ENCODE measurements around the gene EDN3. TPM values are rescaled to one million over a fixed set of nuclear protein-coding genes. Genes with fewer than 3 reads are reported as not detected.
"Not testable (repeated sequence)": the region's sequence is repeated elsewhere in the genome, so short reads cannot be mapped to it uniquely, and the experiment has no call there.

The EDN3 gene
- polyA plus RNA-seq, 1 donor from 2014 or later: 0.50 TPM

DNA sequence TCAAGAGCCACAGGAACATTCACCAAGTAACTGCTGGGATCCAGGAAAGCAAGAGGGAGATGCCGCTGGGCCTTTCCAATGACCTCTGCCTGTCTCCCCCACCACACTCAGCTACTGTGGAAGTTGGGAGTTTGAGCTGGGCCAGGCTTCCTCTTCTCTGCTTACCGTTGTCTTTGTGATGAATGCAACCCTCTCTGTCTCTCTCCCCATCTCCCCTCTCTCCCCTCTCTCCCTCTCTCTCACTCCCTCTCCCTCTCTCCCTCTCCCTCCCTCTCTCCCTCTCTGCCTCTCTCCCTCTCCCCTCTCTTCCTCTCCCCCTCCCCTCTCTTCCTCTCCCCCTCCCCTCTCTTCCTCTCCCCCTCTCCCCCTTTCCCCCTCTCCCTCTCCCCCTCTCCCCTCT, 54.8 kb downstream of the EDN3 start:
- H3K4me3 ChIP-seq (ENCODE audit: low read length): no peak overlapping the region
- H2AFZ ChIP-seq (ENCODE audit: low read depth, low read length): no peak overlapping the region
- no peaks in the 10 kb centered on the region for H3K9me2 ChIP-seq (ENCODE audit: insufficient read depth, low read length)
- H3K4me2 ChIP-seq (ENCODE audit: low read length): no peak overlapping the region
- no peaks in the 10 kb centered on the region for H3K79me2 ChIP-seq (replicated peaks; ENCODE audit: insufficient read depth, low read length)
- no peaks in the 10 kb centered on the region for H3K9me3 ChIP-seq (ENCODE audit: low read length)
- no peaks in the 10 kb centered on the region for H3K27me3 ChIP-seq (ENCODE audit: insufficient read depth, low read depth, low read length)
- no peaks in the 10 kb centered on the region for H3K36me3 ChIP-seq (ENCODE audit: insufficient read depth, low read length)
- no peak overlapping the region for H3K27ac ChIP-seq (ENCODE audit: low read length)
- H3F3A ChIP-seq (ENCODE audit: insufficient read depth, low read length, poor library complexity, severe bottlenecking): no peaks in the 10 kb centered on the region
- TF ChIP-seq, protein P1, sequence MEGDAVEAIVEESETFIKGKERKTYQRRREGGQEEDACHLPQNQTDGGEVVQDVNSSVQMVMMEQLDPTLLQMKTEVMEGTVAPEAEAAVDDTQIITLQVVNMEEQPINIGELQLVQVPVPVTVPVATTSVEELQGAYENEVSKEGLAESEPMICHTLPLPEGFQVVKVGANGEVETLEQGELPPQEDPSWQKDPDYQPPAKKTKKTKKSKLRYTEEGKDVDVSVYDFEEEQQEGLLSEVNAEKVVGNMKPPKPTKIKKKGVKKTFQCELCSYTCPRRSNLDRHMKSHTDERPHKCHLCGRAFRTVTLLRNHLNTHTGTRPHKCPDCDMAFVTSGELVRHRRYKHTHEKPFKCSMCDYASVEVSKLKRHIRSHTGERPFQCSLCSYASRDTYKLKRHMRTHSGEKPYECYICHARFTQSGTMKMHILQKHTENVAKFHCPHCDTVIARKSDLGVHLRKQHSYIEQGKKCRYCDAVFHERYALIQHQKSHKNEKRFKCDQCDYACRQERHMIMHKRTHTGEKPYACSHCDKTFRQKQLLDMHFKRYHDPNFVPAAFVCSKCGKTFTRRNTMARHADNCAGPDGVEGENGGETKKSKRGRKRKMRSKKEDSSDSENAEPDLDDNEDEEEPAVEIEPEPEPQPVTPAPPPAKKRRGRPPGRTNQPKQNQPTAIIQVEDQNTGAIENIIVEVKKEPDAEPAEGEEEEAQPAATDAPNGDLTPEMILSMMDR (IDR thresholded peaks at IDR 0.05; ENCODE audit: poor library complexity, severe bottlenecking): no peak
- H3K9ac ChIP-seq (ENCODE audit: low read length): no peak overlapping the region
- no peaks in the 10 kb centered on the region for H4K20me1 ChIP-seq (ENCODE audit: insufficient read depth)

- Histone ChIP-seq H3K9ac (ENCODE audit: low read length) (no peak overlapping the region), H3K36me3 (ENCODE audit: insufficient read depth, low read length) (no peaks in the 10 kb centered on the region), H4K20me1 (ENCODE audit: insufficient read depth) (no peaks in the 10 kb centered on the region), H2AFZ (ENCODE audit: low read depth, low read length) (no peak overlapping the region), H3K79me2 (replicated peaks; ENCODE audit: insufficient read depth, low read length) (no peaks in the 10 kb centered on the region), H3K4me3 (ENCODE audit: low read length) (no peak overlapping the region), H3K4me2 (ENCODE audit: low read length) (no peak overlapping the region), H3F3A (ENCODE audit: insufficient read depth, low read length, poor library complexity, severe bottlenecking) (no peaks in the 10 kb centered on the region), H3K9me3 (ENCODE audit: low read length) (no peaks in the 10 kb centered on the region), H3K9me2 (ENCODE audit: insufficient read depth, low read length) (no peaks in the 10 kb centered on the region), H3K27me3 (ENCODE audit: insufficient read depth, low read depth, low read length) (no peaks in the 10 kb centered on the region), H3K27ac (ENCODE audit: low read length) (no peak overlapping the region)
- TF ChIP-seq RAD21 (conservative IDR thresholded peaks at IDR 0.05) (no peak), EZH2 (IDR thresholded peaks at IDR 0.05; ENCODE audit: borderline replicate concordance, insufficient read depth, low read length, poor library complexity, severe bottlenecking) (no peak), TAF1 (IDR thresholded peaks at IDR 0.05; ENCODE audit: low read depth) (no peak), SMC3 (conservative IDR thresholded peaks at IDR 0.05; ENCODE audit: poor library complexity) (no peak), MXI1 (conservative IDR thresholded peaks at IDR 0.05; ENCODE audit: poor library complexity, severe bottlenecking) (no peak), EP300 (conservative IDR thresholded peaks at IDR 0.05; ENCODE audit: poor library complexity, severe bottlenecking) (no peak), POLR2AphosphoS5 (IDR thresholded peaks at IDR 0.05) (no peak)
- TF ChIP-seq, protein P2, sequence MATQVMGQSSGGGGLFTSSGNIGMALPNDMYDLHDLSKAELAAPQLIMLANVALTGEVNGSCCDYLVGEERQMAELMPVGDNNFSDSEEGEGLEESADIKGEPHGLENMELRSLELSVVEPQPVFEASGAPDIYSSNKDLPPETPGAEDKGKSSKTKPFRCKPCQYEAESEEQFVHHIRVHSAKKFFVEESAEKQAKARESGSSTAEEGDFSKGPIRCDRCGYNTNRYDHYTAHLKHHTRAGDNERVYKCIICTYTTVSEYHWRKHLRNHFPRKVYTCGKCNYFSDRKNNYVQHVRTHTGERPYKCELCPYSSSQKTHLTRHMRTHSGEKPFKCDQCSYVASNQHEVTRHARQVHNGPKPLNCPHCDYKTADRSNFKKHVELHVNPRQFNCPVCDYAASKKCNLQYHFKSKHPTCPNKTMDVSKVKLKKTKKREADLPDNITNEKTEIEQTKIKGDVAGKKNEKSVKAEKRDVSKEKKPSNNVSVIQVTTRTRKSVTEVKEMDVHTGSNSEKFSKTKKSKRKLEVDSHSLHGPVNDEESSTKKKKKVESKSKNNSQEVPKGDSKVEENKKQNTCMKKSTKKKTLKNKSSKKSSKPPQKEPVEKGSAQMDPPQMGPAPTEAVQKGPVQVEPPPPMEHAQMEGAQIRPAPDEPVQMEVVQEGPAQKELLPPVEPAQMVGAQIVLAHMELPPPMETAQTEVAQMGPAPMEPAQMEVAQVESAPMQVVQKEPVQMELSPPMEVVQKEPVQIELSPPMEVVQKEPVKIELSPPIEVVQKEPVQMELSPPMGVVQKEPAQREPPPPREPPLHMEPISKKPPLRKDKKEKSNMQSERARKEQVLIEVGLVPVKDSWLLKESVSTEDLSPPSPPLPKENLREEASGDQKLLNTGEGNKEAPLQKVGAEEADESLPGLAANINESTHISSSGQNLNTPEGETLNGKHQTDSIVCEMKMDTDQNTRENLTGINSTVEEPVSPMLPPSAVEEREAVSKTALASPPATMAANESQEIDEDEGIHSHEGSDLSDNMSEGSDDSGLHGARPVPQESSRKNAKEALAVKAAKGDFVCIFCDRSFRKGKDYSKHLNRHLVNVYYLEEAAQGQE (IDR thresholded peaks at IDR 0.05; ENCODE audit: borderline replicate concordance): no peak
- TF ChIP-seq, protein P1 (IDR thresholded peaks at IDR 0.05; ENCODE audit: poor library complexity, severe bottlenecking): no peak
Measured at GRCh38 chr20:59356662-59357165, 56.3 kb downstream of the EDN3 start.

GRCh38 chr20:59358793-59359192, 58.4 kb downstream of the EDN3 start:
- H3K27ac ChIP-seq (ENCODE audit: low read length); H3K27me3 ChIP-seq (ENCODE audit: insufficient read depth, low read depth, low read length); H3K4me2 ChIP-seq (ENCODE audit: low read length); H3K4me3 ChIP-seq (ENCODE audit: low read length); H2AFZ ChIP-seq (ENCODE audit: low read depth, low read length); H4K20me1 ChIP-seq (ENCODE audit: insufficient read depth); H3K79me2 ChIP-seq (replicated peaks; ENCODE audit: insufficient read depth, low read length); H3K9me3 ChIP-seq (ENCODE audit: low read length); H3K9ac ChIP-seq (ENCODE audit: low read length); H3K9me2 ChIP-seq (ENCODE audit: insufficient read depth, low read length); H3F3A ChIP-seq (ENCODE audit: insufficient read depth, low read length, poor library complexity, severe bottlenecking); H3K36me3 ChIP-seq (ENCODE audit: insufficient read depth, low read length): not testable (repeated sequence)
